Right renal cortex interstitium (tissue), 3 donors: ENCODE data around the gene ZNF277. TPM values are rescaled to one million over a fixed set of nuclear protein-coding genes. Genes with fewer than 3 reads are reported as not detected.
"Not testable (repeated sequence)": the region's sequence is repeated elsewhere in the genome, so short reads cannot be mapped to it uniquely, and the experiment has no call there.

ENCODE experiments used
- DNase-seq, 3 donors: peaks; one replicate each; pipeline ENCODE4 v3.0.0-alpha.2; 2013; ENCODE audit warnings: low read depth in 3 of 3, low spot score in 2 of 3
- polyA plus RNA-seq, 3 donors: library from polyadenylated mRNA; unstranded; fragments of 120-200 nt; gene quantifications; one replicate each; pipeline ENCODE4 v1.2.1, GENCODE V29; 2013; ENCODE audit not compliant: insufficient read length in 3 of 3

ZNF277 gene
- polyA plus RNA-seq, 3 donors: 39.1 to 45.1 (median 42.0) TPM

- DNase-seq: no peak
These were observed 80.0 kb downstream of the ZNF277 start for GRCh38 chr7:112286250-112287086.

DNA sequence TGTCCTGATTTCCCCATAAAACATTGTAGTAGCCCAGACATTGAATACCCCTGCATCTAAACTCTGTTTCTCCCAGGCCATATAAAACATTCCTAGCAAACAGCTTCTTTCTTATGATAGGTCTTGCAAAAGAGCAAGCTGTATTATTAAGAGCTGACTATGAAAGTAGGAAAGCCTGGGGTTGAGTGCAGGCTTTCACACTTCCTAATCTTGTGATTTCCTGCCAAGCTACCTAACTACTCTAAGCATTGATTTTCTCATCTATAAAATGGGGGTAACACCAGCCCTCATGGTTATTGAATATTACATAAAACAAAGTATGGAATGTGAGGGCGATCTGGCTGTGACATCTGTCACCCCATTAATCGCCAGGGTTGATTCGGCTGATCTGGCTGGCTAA, 81.8 kb downstream of the ZNF277 start:
- no peak for DNase-seq

DNA sequence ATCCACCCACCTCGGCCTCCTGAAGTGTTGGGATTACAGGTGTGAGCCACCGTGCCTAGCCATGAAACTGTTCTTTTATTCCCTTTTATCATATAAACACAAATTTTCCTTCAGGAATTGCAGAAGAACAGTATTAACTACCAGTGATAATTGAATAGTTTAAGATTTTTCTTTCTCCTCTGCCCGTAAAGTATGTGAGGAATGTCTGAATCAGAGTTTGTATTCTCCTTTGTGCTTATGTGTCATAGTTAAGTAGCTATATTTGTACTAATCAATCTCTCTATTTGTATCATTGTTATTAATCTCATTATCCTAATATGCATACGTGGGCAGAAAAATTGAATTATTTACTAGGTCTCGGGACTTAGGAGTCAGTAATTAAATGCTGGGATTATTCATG, 83.6 kb downstream of the ZNF277 start:
- DNase-seq: no peak

GRCh38 chr7:112292162-112292561, 85.7 kb downstream of the ZNF277 start:
- no peak for DNase-seq

- no peak for DNase-seq
These were observed 86.9 kb downstream of the ZNF277 start for GRCh38 chr7:112293416-112293815.

DNA sequence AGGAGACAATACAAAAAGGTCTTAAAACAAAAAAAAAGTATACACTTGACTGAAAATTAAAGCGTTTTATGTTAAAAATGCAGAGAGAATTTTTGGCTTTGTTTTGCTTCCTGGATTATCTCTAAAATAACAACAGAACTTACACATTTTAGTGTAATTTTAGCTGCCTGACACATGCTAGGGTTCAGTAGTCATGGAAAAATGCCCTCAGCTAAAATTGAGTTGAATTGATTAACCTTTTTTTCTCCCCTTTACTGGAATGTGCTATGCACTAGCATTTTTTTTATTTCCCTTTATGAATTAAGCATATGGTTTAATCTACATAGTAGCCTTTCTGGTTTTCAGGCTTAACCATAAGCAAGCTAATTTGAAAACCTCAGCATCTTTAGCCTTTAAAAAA, 89.9 kb downstream of the ZNF277 start:
- peak in 1 of 3 donors; percentile 5 for DNase-seq

DNA sequence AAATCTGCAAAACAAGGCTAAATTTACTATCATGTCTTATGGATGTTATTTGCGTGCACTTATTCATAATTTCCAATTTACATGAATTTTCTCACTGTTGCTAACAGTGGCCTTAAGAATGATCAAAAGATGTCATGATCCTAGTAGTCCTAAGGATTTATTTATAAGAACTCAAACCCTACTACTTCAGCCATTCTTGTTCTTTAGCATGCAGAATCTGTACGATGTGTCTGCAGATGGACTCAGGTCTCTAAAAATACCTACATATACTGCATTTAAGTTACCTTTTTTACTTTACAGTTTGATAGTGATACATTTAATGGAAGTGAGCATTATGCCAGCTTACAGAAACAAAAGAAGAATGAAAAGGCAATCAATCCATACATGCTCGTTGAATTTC, 91.2 kb downstream of the ZNF277 start:
- DNase-seq: no peak

DNA sequence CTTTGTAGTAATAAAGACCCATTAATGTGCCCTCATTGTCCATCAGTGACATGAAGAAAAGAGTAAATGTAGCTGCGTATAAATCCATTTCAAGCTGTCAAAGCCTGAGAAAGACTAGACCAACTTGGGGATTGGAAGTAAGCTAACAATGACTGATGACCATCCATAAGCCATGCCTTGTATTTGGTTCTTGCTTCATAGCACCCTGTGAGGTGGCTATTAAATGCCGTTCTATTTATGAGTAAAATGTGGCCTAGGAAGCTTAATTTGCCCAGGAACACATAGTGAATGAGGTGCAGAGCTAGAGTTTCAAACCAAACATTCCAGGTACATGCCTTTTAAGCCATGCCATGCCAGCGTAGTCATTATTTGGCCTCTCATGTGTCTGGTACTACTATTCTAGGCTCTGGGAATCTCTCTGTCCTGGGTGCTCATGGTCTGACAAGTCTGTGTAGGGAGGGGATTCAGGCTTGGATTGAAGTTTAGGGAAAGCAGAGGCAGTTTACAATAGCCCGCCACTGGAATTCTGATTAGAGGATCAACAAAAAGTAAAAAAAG, 92.1 kb downstream of the ZNF277 start:
- DNase-seq: no peak

- no peak for DNase-seq
These were observed 93.6 kb downstream of the ZNF277 start for GRCh38 chr7:112300072-112300471.

DNA sequence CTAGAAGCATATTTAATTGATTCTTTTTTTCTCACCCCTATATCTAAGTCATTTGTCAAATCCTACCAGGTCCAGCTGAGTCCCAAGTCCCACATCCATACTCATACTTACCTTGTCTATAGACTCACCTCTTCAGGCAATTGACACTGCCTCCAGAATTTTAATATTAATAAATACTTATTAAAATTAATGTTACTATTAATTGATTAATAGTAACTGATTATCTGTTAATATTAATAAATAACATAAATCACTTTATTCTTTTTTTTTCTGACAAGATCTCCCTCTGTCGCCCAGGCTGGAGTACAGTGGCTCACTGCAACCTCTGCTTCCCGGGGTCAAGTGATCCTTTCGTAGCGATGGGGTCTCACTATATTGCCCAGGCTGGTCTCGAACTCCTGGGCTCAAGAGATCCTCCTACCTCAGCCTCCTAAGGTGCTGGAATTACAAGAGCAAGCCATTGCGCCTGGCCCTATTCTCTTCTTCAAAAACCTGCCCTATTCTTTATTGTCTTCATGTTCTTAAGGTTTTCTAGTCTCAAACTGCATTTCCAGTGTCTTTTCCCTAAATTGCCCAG, 94.4 kb downstream of the ZNF277 start:
- DNase-seq: no peak

GRCh38 chr7:112302566-112302965, 96.1 kb downstream of the ZNF277 start:
- DNase-seq: no peak

- no peak for DNase-seq
These were observed 100.4 kb downstream of the ZNF277 start for GRCh38 chr7:112306903-112307302.

DNA sequence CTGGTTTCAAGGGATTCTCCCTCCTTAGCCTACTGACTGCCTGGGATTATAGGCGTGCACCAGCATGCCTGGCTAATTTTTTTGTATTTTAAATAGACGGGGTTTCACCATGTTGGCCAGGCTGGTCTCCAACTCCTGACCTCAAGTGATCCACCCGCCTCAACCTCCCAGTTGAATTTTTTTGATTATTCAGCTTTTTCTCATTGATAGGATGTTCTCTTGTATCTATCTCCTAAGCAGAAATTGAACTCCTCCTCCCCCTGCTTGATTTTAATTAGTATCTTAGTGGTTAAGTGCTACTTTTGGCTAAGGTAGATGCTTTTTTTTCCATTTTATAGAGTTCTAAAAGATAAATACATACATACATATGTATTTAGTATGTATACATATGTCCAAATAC, 101.0 kb downstream of the ZNF277 start:
- no peak for DNase-seq

GRCh38 chr7:112308974-112309373, 102.5 kb downstream of the ZNF277 start:
- no peak for DNase-seq

DNA sequence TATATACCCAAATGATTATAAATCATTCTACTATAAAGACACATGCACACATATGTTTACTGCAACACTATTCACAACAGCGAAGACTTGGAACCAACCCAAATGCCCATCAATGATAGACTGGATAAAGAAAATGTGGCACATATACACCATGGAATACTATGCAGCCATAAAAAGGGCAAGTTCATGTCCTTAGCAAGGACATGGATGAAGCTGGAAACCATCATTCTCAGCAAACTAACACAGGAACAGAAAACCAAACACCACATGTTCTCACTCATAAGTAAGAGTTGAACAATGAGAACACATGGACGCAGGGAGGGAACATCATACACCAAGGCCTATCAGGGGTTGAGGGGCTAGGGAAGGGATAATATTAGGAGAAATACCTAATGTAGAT, 110.3 kb downstream of the ZNF277 start:
- DNase-seq: not testable (repeated sequence)

GRCh38 chr7:112322070-112322469, 115.6 kb downstream of the ZNF277 start:
- no peak for DNase-seq

GRCh38 chr7:112327566-112327965, 121.1 kb downstream of the ZNF277 start:
- no peak for DNase-seq

DNA sequence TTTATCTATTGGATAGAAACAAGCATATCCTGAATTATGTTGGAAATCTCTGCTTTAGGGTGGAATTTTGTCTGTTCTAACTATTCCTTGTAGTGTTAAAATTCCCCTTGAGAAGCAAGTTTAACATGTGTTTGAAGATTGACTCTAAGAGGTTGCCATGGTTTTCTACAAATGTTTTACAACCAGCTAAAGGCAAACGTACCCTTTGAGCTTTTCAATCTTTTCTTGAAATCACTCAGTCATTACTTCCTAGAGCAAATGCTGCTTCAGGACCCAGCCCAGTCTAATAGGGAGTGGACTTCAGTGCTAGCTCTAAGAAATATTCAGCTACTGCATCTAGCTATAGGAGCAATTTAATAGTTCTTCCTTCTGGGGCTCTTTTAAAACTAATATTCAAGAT, 125.0 kb downstream of the ZNF277 start:
- DNase-seq: no peak

- DNase-seq: no peak
These were observed 127.9 kb downstream of the ZNF277 start for GRCh38 chr7:112334366-112334765.

- no peak for DNase-seq
These were observed 129.8 kb downstream of the ZNF277 start for GRCh38 chr7:112336261-112336660.

GRCh38 chr7:112336936-112337576, 130.6 kb downstream of the ZNF277 start:
- no peak for DNase-seq

DNA sequence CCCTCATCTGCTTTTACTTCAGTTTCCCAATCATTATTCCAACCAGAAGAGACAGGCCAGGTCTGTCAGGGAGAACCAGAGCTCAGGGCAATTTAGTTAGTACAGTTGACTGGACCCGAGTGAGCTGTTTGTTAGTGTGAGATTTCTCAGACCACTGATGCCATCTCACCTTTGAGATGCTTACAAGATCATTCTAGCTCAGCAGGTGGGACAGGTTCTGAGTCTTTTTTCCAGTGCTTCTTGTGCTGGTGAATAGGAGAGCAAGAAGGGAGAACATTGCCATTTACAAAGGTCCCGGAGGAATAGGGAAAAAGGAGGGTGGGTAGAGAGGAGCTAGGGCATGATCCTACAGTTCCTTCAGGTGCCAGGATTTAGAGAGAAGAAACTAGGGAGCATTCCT, 131.4 kb downstream of the ZNF277 start:
- DNase-seq: no peak
